Measurements from ENCODE around the gene INTS1.

- TF ChIP-seq EZH2 (optimal IDR thresholded peaks at IDR 0.05; ENCODE audit: low read depth, low read length) = no peak
- TF ChIP-seq, protein P1, sequence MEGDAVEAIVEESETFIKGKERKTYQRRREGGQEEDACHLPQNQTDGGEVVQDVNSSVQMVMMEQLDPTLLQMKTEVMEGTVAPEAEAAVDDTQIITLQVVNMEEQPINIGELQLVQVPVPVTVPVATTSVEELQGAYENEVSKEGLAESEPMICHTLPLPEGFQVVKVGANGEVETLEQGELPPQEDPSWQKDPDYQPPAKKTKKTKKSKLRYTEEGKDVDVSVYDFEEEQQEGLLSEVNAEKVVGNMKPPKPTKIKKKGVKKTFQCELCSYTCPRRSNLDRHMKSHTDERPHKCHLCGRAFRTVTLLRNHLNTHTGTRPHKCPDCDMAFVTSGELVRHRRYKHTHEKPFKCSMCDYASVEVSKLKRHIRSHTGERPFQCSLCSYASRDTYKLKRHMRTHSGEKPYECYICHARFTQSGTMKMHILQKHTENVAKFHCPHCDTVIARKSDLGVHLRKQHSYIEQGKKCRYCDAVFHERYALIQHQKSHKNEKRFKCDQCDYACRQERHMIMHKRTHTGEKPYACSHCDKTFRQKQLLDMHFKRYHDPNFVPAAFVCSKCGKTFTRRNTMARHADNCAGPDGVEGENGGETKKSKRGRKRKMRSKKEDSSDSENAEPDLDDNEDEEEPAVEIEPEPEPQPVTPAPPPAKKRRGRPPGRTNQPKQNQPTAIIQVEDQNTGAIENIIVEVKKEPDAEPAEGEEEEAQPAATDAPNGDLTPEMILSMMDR (IDR thresholded peaks at IDR 0.05; ENCODE audit: low read length) = no peak
Measured at GRCh38 chr7:1511444-1512422, 7.5 kb upstream of the INTS1 start.

All from MM.1S (cell line).